CD14-positive monocyte (primary cell): ENCODE measurements around the gene ACAP3. TPM values are rescaled to one million over a fixed set of nuclear protein-coding genes. Genes with fewer than 3 reads are reported as not detected.
"Not testable (repeated sequence)": the region's sequence is repeated elsewhere in the genome, so short reads cannot be mapped to it uniquely, and the experiment has no call there.

Experiments
- DNase-seq, 3 donors: peaks; one replicate each; pipeline ENCODE4 v3.0.0-alpha.2; 2011 to 2022
- H2AFZ ChIP-seq: 2 replicates; pipeline ENCODE4 v1.6.0; 2012; ENCODE audit warnings: mild to moderate bottlenecking, low read depth, low read length, inconsistent platforms; ENCODE audit not compliant: insufficient read depth, poor library complexity, severe bottlenecking
- H3K27ac ChIP-seq, 2 donors: 1 replicate in 1 of 2; 2 replicates in 1 of 2; pipeline ENCODE4 v1.5.1; 2012 to 2013; ENCODE audit warnings: low read length in 2 of 2, control low read depth in 1 of 2, inconsistent platforms in 1 of 2, low read depth in 1 of 2, mild to moderate bottlenecking in 1 of 2
- H3K27me3 ChIP-seq, 2 donors: one replicate each; pipeline versions ENCODE4 v1.6.0 to v1.6.1; 2011 to 2013; ENCODE audit warnings: low read length in 2 of 2; ENCODE audit not compliant: control insufficient read depth in 2 of 2, insufficient read depth in 2 of 2
- H3K36me3 ChIP-seq, 2 donors: replicated peaks in 1 of 2; 1 replicate in 1 of 2; 2 replicates in 1 of 2; pipeline versions ENCODE4 v1.5.1 to v1.6.1; 2012 to 2013; ENCODE audit warnings: low read length in 2 of 2, control low read depth in 1 of 2, inconsistent platforms in 1 of 2, mild to moderate bottlenecking in 1 of 2; ENCODE audit not compliant: insufficient read depth in 2 of 2, control insufficient read depth in 1 of 2
- H3K4me1 ChIP-seq, 2 donors: 1 replicate in 1 of 2; 2 replicates in 1 of 2; pipeline versions ENCODE4 v1.5.1 to v1.6.1; 2012 to 2013; ENCODE audit warnings: low read length in 2 of 2, control low read depth in 1 of 2, inconsistent platforms in 1 of 2, mild to moderate bottlenecking in 1 of 2, moderate library complexity in 1 of 2; ENCODE audit not compliant: insufficient read depth in 2 of 2, control insufficient read depth in 1 of 2
- H3K4me2 ChIP-seq: replicated peaks from 2 replicates; pipeline ENCODE3; 2012; ENCODE audit warnings: low read length, moderate library complexity, mild to moderate bottlenecking; ENCODE audit not compliant: poor library complexity, severe bottlenecking; ENCODE audit errors: extremely low read depth
- H3K4me3 ChIP-seq, 3 experiments: fragments of 200-600 bp in 1 of 3; sonication (generic) in 1 of 3; replicated peaks in 1 of 3; 1 replicate in 2 of 3; 2 replicates in 1 of 3; pipeline ENCODE4 v1.5.1; 2011 to 2013; ENCODE audit warnings: low read length in 3 of 3, mild to moderate bottlenecking in 3 of 3, control low read depth in 2 of 3, low read depth in 2 of 3, inconsistent platforms in 1 of 3, moderate library complexity in 1 of 3
- H3K79me2 ChIP-seq: 2 replicates; pipeline ENCODE4 v1.6.0; 2012; ENCODE audit warnings: mild to moderate bottlenecking, control low read depth, inconsistent platforms, low read length, moderate library complexity; ENCODE audit not compliant: insufficient read depth
- H3K9ac ChIP-seq: 2 replicates; pipeline ENCODE4 v1.6.0; 2017; ENCODE audit warnings: low read length, mild to moderate bottlenecking; ENCODE audit not compliant: insufficient read depth, poor library complexity, severe bottlenecking
- H3K9me3 ChIP-seq, 2 donors: replicated peaks in 1 of 2; 1 replicate in 1 of 2; 2 replicates in 1 of 2; pipeline versions ENCODE4 v1.5.1 to v1.6.1; 2012 to 2013; ENCODE audit warnings: low read length in 2 of 2, control low read depth in 1 of 2; ENCODE audit not compliant: control insufficient read depth in 1 of 2, insufficient read depth in 1 of 2
- H4K20me1 ChIP-seq: 2 replicates; pipeline ENCODE4 v1.6.0; 2012; ENCODE audit warnings: mild to moderate bottlenecking, low read length, control low read depth, moderate library complexity; ENCODE audit not compliant: insufficient read depth
- H3K27ac Mint-ChIP-seq, 7 donors: one replicate each; pipeline ENCODE4 v1.8.0; 2020; ENCODE audit warnings: mild to moderate bottlenecking in 7 of 7, mixed read lengths in 7 of 7, moderate library complexity in 6 of 7, inconsistent platforms in 2 of 7
- H3K27me3 Mint-ChIP-seq, 3 donors: one replicate each; pipeline ENCODE4 v1.8.0; 2021 to 2022; ENCODE audit warnings: low read depth in 3 of 3, mild to moderate bottlenecking in 3 of 3, mixed read lengths in 3 of 3, moderate library complexity in 3 of 3, inconsistent platforms in 1 of 3
- H3K36me3 Mint-ChIP-seq, 2 donors: one replicate each; pipeline ENCODE4 v1.8.0; 2020; ENCODE audit warnings: mixed read lengths in 2 of 2, inconsistent platforms in 1 of 2, mild to moderate bottlenecking in 1 of 2
- H3K4me1 Mint-ChIP-seq: one replicate; pipeline ENCODE4 v1.8.0; 2020; ENCODE audit warnings: mild to moderate bottlenecking, mixed read lengths
- H3K4me3 Mint-ChIP-seq, 2 donors: one replicate each; pipeline ENCODE4 v1.8.0; 2020; ENCODE audit warnings: mild to moderate bottlenecking in 2 of 2, mixed read lengths in 2 of 2, moderate library complexity in 1 of 2
- H3K9me3 Mint-ChIP-seq, 7 donors: one replicate each; pipeline ENCODE4 v1.8.0; 2020 to 2022; ENCODE audit warnings: mixed read lengths in 7 of 7, mild to moderate bottlenecking in 6 of 7, moderate library complexity in 6 of 7, inconsistent platforms in 2 of 7
- CTCF ChIP-seq: fragments of 200-600 bp; IDR thresholded peaks from one replicate; pipeline ENCODE4 v1.8.0; 2022; ENCODE audit warnings: antibody characterized with exemption, mild to moderate bottlenecking
- WGBS: methylation state at CpG from one replicate; pipeline ENCODE4 v1.1.5; 2013; ENCODE audit warnings: missing lambda C conversion rate; ENCODE audit not compliant: insufficient coverage; 5-methylcytosine and 5-hydroxymethylcytosine counted together
- intact Hi-C, 2 donors: fragments of 100-400 bp; cut with micrococcal nuclease; formaldehyde crosslinking; loops; one replicate each; pipeline versions ENCODE4 v1.15.0 to v1.15.1; 2023
- polyA plus RNA-seq, 3 donors: library from polyadenylated mRNA; depleted of rRNA in 1 of 3; unstranded in 2 of 3; stranded (reverse) in 1 of 3; fragments of 300-500 nt in 2 of 3; fragments of >200 nt in 1 of 3; fragmentation: Illumina TruSeq in 2 of 3; gene quantifications; 1 replicate in 2 of 3; 2 replicates in 1 of 3; pipeline ENCODE4 v1.2.3, GENCODE V29; 2012 to 2021

The ACAP3 gene
- polyA plus RNA-seq, 3 donors = 3.5 to 132 (median 4.0) TPM

- no peaks in the 10 kb centered on the region for H3K9me3 ChIP-seq
Observed at GRCh38 chr1:1253314-1253713, 54.4 kb downstream of the ACAP3 start.

GRCh38 chr1:1250786-1251284, 56.9 kb downstream of the ACAP3 start:
- Mint-ChIP-seq H3K4me1 (no peaks in the 10 kb centered on the region), H3K27me3 (peaks cover 14 to 23% (median 15%) of the 10 kb centered on the region in 3 donors), H3K9me3 (no peaks in the 10 kb centered on the region), H3K36me3 (peaks cover 25 to 39% of the 10 kb centered on the region in 2 donors), H3K27ac (no peak overlapping the region), H3K4me3 (no peak overlapping the region)
- 83% methylated on average over 16 of the region's 16 CpGs for WGBS
- no peak overlapping the region for H3K4me2 ChIP-seq
- no peak overlapping the region for H3K27ac ChIP-seq
- no peak for DNase-seq
- no peak for TF ChIP-seq CTCF
- no peaks in the 10 kb centered on the region for H3K9me3 ChIP-seq
- no peaks in the 10 kb centered on the region for H3K4me1 ChIP-seq
- H2AFZ ChIP-seq = no peak overlapping the region
- intact Hi-C loops = no loop called here
- peaks cover 0 to 16% of the 10 kb centered on the region in 2 donors for H3K27me3 ChIP-seq
- H3K9ac ChIP-seq = no peak overlapping the region
- H3K79me2 ChIP-seq = no peaks in the 10 kb centered on the region
- peaks cover 44% of the 10 kb centered on the region for H4K20me1 ChIP-seq
- peaks cover 25 to 35% of the 10 kb centered on the region in 2 donors for H3K36me3 ChIP-seq
- H3K4me3 ChIP-seq = no peak overlapping the region

More at GRCh38 chr1:1253314-1253713, 54.4 kb downstream of the ACAP3 start:
- Histone ChIP-seq H3K4me3 (no peak overlapping the region), H4K20me1 (peaks cover 59% of the 10 kb centered on the region), H3K4me2 (no peak overlapping the region), H3K9ac (no peak overlapping the region), H2AFZ (no peak overlapping the region), H3K36me3 (peaks cover 39 to 54% of the 10 kb centered on the region in 2 donors), H3K27me3 (peaks cover 0 to under 1% of the 10 kb centered on the region in 2 donors), H3K27ac (no peak overlapping the region), H3K4me1 (no peaks in the 10 kb centered on the region), H3K79me2 (peaks cover 4% of the 10 kb centered on the region)
- Mint-ChIP-seq H3K27me3 (peaks cover 0 to under 1% (median under 1%) of the 10 kb centered on the region in 3 donors), H3K27ac (peak overlapping the region in 1 of 7 donors; percentile 45), H3K36me3 (peaks cover 41 to 59% of the 10 kb centered on the region in 2 donors), H3K4me1 (no peaks in the 10 kb centered on the region), H3K4me3 (no peak overlapping the region), H3K9me3 (no peaks in the 10 kb centered on the region)
- TF ChIP-seq CTCF = no peak
- 98% methylated on average over 7 of the region's 12 CpGs for WGBS
- intact Hi-C loops = no loop called here
- DNase-seq = no peak

- H3K4me3 Mint-ChIP-seq = peak overlapping the region in 1 of 2 donors; percentile 35
- H3K36me3 ChIP-seq, H3K27ac Mint-ChIP-seq, H3K27ac ChIP-seq, DNase-seq, H3K79me2 ChIP-seq, H3K9ac ChIP-seq, intact Hi-C loops, H3K4me1 ChIP-seq, H3K9me3 Mint-ChIP-seq, H3K4me2 ChIP-seq, H2AFZ ChIP-seq, H3K4me1 Mint-ChIP-seq, H3K9me3 ChIP-seq, H3K4me3 ChIP-seq: not testable (repeated sequence)
- H3K36me3 Mint-ChIP-seq = peaks cover 7 to 16% of the 10 kb centered on the region in 2 donors
- peaks cover 16 to 30% (median 17%) of the 10 kb centered on the region in 3 donors for H3K27me3 Mint-ChIP-seq
- peaks cover 21% of the 10 kb centered on the region for H4K20me1 ChIP-seq
- peaks cover 0 to 23% of the 10 kb centered on the region in 2 donors for H3K27me3 ChIP-seq
- no CpG with 5 or more reads among the region's 21 CpGs for WGBS
Observed at GRCh38 chr1:1248009-1248913, 59.5 kb downstream of the ACAP3 start.
